ENCODE data around the gene ID4.

The ID4 gene

DNA sequence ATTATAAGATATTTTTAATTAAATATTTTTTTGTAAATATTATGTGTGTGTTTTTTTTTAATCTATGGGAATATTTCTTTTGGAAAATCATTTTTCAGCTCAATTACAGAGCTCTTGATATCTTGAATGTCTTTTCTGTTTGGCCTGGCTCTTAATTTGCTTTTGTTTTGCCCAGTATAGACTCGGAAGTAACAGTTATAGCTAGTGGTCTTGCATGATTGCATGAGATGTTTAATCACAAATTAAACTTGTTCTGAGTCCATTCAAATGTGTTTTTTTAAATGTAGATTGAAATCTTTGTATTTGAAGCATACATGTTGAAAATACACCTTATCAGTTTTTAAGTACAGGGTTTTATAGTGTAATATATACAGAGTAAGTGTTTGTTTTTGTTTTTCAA is 2.6 kb downstream of the ID4 start:
- TF ChIP-seq, protein P1, sequence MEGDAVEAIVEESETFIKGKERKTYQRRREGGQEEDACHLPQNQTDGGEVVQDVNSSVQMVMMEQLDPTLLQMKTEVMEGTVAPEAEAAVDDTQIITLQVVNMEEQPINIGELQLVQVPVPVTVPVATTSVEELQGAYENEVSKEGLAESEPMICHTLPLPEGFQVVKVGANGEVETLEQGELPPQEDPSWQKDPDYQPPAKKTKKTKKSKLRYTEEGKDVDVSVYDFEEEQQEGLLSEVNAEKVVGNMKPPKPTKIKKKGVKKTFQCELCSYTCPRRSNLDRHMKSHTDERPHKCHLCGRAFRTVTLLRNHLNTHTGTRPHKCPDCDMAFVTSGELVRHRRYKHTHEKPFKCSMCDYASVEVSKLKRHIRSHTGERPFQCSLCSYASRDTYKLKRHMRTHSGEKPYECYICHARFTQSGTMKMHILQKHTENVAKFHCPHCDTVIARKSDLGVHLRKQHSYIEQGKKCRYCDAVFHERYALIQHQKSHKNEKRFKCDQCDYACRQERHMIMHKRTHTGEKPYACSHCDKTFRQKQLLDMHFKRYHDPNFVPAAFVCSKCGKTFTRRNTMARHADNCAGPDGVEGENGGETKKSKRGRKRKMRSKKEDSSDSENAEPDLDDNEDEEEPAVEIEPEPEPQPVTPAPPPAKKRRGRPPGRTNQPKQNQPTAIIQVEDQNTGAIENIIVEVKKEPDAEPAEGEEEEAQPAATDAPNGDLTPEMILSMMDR (IDR thresholded peaks at IDR 0.05) = no peak
- Mint-ChIP-seq H3K27me3 (ENCODE audit: low read depth, poor library complexity) (no peaks in the 10 kb centered on the region), H3K27ac (peak overlapping the region; percentile 92), H3K4me1 (peaks cover 67% of the 10 kb centered on the region), H3K4me3 (peak overlapping the region; percentile 94), H3K9me3 (no peaks in the 10 kb centered on the region), H3K36me3 (ENCODE audit: low read depth) (peaks cover 21% of the 10 kb centered on the region)
- no peak for DNase-seq

DNA sequence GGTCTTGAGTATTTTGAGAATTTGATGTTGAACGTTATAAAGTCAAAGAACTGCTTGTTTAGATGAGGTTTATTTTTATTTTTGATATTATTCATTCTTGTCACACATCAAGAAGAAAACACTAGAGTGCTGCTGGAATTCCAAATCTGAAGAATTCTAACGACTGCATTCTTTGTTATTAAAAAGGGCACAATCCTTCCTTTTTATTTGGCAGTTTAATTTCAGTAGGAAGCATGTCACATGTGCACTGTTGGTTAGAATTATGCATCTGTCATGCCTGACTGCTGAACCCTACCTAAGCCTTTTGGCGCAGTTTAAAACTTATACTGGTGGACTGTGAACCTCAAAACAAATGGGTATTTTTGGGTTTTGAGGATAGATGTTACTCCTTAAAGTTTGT is 4.0 kb downstream of the ID4 start:
- TF ChIP-seq, protein P1 (IDR thresholded peaks at IDR 0.05) = no peak
- Mint-ChIP-seq H3K9me3 (no peaks in the 10 kb centered on the region), H3K4me1 (peaks cover 64% of the 10 kb centered on the region), H3K36me3 (ENCODE audit: low read depth) (peaks cover 29% of the 10 kb centered on the region), H3K4me3 (peak overlapping the region; percentile 94), H3K27ac (no peak overlapping the region), H3K27me3 (ENCODE audit: low read depth, poor library complexity) (peaks cover 2% of the 10 kb centered on the region)
- no peak for DNase-seq

DNA sequence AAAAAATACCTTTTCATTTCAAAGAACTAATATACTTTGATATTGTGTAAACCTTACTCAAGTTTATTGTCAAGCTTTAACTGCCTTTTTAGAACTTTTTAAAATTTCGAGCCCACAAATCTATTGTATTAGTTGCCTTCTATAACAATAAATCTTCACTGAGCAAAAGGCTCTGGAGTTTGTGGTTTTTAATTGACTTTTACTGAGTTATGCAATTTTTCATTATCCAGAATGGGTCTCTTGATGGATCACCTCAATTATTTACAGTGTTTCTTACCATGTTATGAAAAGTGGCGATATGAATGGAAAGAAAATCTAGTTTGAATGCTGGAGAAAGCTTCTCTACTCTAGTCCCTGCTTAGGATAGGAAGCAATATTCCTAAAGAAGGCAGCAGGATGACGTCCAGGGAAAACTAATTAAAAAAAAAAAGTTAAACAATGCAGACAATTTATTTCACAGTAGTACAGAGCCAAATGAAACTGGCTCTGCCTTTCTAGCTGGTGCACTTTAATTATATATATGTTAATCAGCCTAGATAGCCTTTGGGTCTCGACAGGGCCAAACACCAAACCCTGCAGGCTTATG is 5.0 kb downstream of the ID4 start:
- H3K27ac Mint-ChIP-seq = no peak overlapping the region
- no peak for DNase-seq
- H3K4me3 Mint-ChIP-seq = peak overlapping the region; percentile 94
- H3K27me3 Mint-ChIP-seq (ENCODE audit: low read depth, poor library complexity) = peaks cover 5% of the 10 kb centered on the region
- H3K4me1 Mint-ChIP-seq = peaks cover 57% of the 10 kb centered on the region
- peaks cover 34% of the 10 kb centered on the region for H3K36me3 Mint-ChIP-seq (ENCODE audit: low read depth)
- H3K9me3 Mint-ChIP-seq = no peaks in the 10 kb centered on the region
- TF ChIP-seq, protein P1 (IDR thresholded peaks at IDR 0.05) = no peak

DNA sequence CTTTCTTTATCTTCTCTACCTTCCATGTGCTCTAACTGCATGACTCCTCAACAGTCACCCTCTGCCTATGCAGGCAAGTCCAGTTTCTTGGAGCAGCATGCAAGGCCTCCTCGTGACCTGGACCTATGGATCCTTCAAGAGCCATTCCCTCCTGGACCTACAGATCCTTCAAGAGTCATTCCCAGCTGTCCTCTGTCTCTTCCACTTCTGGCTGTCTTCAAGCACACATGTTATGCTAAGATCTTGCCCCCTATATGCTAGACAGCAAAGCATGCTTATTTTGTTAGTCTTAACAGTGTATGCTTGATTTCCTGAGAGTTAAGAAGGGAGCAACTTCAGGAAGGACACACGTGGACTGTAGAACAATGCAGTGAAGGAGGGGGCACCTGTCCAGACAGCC is 7.5 kb downstream of the ID4 start:
- Mint-ChIP-seq H3K27ac (no peak overlapping the region), H3K36me3 (ENCODE audit: low read depth) (peaks cover 28% of the 10 kb centered on the region), H3K4me1 (peaks cover 62% of the 10 kb centered on the region), H3K9me3 (no peaks in the 10 kb centered on the region), H3K27me3 (ENCODE audit: low read depth, poor library complexity) (peaks cover 5% of the 10 kb centered on the region), H3K4me3 (no peak overlapping the region)
- TF ChIP-seq, protein P1 (IDR thresholded peaks at IDR 0.05) = no peak
- no peak for DNase-seq

DNA sequence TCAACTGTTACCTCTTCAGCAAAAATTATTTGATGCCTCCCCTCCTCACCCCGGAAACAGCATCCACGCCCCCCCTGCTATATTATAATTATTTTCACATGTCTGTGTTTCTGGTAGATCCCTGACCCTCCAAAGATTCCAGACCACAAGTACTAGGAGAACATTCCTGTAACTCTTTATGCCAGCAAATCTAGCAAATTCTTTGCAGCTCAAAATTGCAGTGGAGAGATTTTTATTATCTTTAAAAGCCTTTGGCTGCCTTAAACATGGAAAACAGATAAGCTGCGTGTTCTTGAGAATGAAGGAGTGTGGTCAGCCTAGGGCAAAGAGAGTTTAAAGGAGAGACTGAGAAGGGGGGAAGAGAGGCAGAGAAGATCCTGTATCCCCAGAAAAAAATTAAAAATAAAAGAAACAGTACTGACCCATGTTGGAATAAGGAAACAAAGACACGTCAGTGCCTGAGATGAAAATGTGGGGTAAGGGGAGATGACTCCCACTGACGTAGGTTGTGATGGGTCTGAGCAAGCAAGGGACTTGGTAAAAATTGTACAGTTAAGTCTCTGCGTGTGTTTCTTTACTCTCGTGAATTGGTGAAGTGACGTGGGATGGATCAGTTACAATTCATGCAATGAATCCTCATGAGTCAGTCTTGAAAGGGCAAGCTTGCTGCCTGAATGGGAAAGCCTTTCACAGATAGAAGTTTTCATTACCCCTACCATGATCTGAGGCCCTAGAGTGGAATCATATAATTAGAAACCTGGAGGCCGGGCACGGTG is 8.3 kb downstream of the ID4 start:
- no peak overlapping the region for H3K4me3 Mint-ChIP-seq
- no peak for DNase-seq
- H3K9me3 Mint-ChIP-seq = no peaks in the 10 kb centered on the region
- peaks cover 62% of the 10 kb centered on the region for H3K4me1 Mint-ChIP-seq
- H3K27me3 Mint-ChIP-seq (ENCODE audit: low read depth, poor library complexity) = peaks cover 5% of the 10 kb centered on the region
- no peak overlapping the region for H3K27ac Mint-ChIP-seq
- TF ChIP-seq, protein P1 (IDR thresholded peaks at IDR 0.05) = no peak
- H3K36me3 Mint-ChIP-seq (ENCODE audit: low read depth) = peaks cover 20% of the 10 kb centered on the region
